RWPE1 (cell line): ENCODE results near the gene DYNC1H1.

ENCODE experiments used
- CTCF ChIA-PET: fragments of 350-600 bp; sonication (Branson Sonifier 250); formaldehyde crosslinking; extraction: SDS; loops from one replicate; lab custom pipeline; 2021; lab: Yijun Ruan, JAX
- POLR2A ChIA-PET: fragments of 400-600 bp; formaldehyde crosslinking; extraction: SDS; loops from one replicate; lab custom pipeline; 2020; ENCODE audit warnings: antibody characterized with exemption; ENCODE audit not compliant: low non-redundant PET; lab: Yijun Ruan, JAX
- DNase-seq: peaks from one replicate; pipeline ENCODE4 v3.0.0; 2012; ENCODE audit warnings: low spot score
- H3K27ac ChIP-seq: fragments of 450-650 bp; 2 replicates; pipeline ENCODE4 v1.5.1; 2017
- CTCF ChIP-seq: fragments of 450-650 bp; conservative IDR thresholded peaks from 2 replicates; pipeline ENCODE4 v1.5.1; 2017; ENCODE audit warnings: low read depth, mild to moderate bottlenecking

The DYNC1H1 gene

GRCh38 chr14:101948666-101949216 is 15.6 kb upstream of the DYNC1H1 start:
- TF ChIP-seq CTCF = no peak
- ChIA-PET POLR2A (interaction anchor here (1.4 kb wide), 1 partner anchor 17 kb away, joined by 5 read pairs; no protein-coding TSS in a partner anchor), CTCF (interaction anchor here (0.5 to 1.2 kb wide), 5 partner anchors 12 to 503 kb away, joined by 3 to 5 read pairs (median 3); no protein-coding TSS in a partner anchor)
- peak overlapping the region; percentile 89 for H3K27ac ChIP-seq
- no peak for DNase-seq

GRCh38 chr14:101950100-101950499 is 14.3 kb upstream of the DYNC1H1 start:
- H3K27ac ChIP-seq = peak overlapping the region; percentile 89
- POLR2A ChIA-PET = no interaction called here
- TF ChIP-seq CTCF = no peak
- CTCF ChIA-PET = no interaction called here
- no peak for DNase-seq

GRCh38 chr14:101950516-101951215 is 13.7 kb upstream of the DYNC1H1 start:
- ChIA-PET CTCF (no interaction called here), POLR2A (interaction anchor here (0.6 kb wide), 1 partner anchor 149 kb away, joined by 7 read pairs; no protein-coding TSS in a partner anchor)
- no peak for DNase-seq
- H3K27ac ChIP-seq = peak overlapping the region; percentile 45
- TF ChIP-seq CTCF = no peak

- no peak for DNase-seq
- H3K27ac ChIP-seq = no peak overlapping the region
- ChIA-PET POLR2A (interaction anchor here (0.6 kb wide), 1 partner anchor 42 kb away, joined by 5 read pairs; no protein-coding TSS in a partner anchor), CTCF (interaction anchor here (0.9 kb wide), 1 partner anchor 19 kb away, joined by 7 read pairs; no protein-coding TSS in a partner anchor)
- TF ChIP-seq CTCF = no peak
These were observed 11.2 kb upstream of the DYNC1H1 start for GRCh38 chr14:101953151-101953550.

GRCh38 chr14:101954501-101954900 is 9.9 kb upstream of the DYNC1H1 start:
- no peak for TF ChIP-seq CTCF
- ChIA-PET CTCF (interaction anchor here (0.6 kb wide), 1 partner anchor 11 kb away, joined by 4 read pairs; no protein-coding TSS in a partner anchor), POLR2A (no interaction called here)
- DNase-seq = no peak
- no peak overlapping the region for H3K27ac ChIP-seq

GRCh38 chr14:101955695-101956161 is 8.6 kb upstream of the DYNC1H1 start:
- no peak for TF ChIP-seq CTCF
- no peak overlapping the region for H3K27ac ChIP-seq
- DNase-seq = no peak
- ChIA-PET CTCF (no interaction called here), POLR2A (no interaction called here)
